ENCODE data around the gene OCA2. TPM values are rescaled to one million over a fixed set of nuclear protein-coding genes. Genes with fewer than 3 reads are reported as not detected.

Gene OCA2
- total RNA-seq, 2 experiments from 2014 or later: not detected

DNA sequence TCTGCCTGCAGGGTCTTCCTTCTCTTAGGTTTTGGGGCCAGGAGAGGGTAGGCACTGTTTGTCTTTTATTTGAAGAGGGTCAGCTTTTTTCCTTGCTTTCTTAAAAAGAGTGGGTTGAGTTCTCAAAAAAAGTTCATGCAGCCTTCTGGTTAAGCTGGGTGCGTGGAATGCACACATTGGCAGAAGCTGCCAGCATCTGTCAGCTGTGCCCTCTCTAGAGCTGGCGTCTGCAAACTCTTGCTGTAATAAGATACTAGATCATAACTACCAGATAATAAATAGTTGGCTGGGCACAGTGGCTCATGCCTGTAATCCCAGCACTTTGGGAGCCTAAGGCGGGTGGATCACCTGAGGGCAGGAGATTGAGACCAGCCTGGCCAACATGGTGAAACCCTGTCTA is 373.4 kb downstream of the OCA2 start:
- DNase-seq (ENCODE audit: low spot score): no peak
- H3K9me3 ChIP-seq (ENCODE audit: low read length): no peaks in the 10 kb centered on the region
- H3K4me3 ChIP-seq (ENCODE audit: low read depth, low read length, poor library complexity, severe bottlenecking): no peak overlapping the region
- H3K36me3 ChIP-seq (ENCODE audit: insufficient read depth, low read length): no peaks in the 10 kb centered on the region
- no peak overlapping the region for H2AFZ ChIP-seq (ENCODE audit: low read length)
- ChIA-PET CTCF (ENCODE audit: unreplicated experiment) (no interaction called here), POLR2A (no interaction called here)
- H3K4me2 ChIP-seq (ENCODE audit: low read length): no peak overlapping the region
- no peak overlapping the region for H3K27ac ChIP-seq (ENCODE audit: low read depth, low read length, poor library complexity, severe bottlenecking)
- no peaks in the 10 kb centered on the region for H3K4me1 ChIP-seq (ENCODE audit: insufficient read depth, low read length, poor library complexity, severe bottlenecking)
- intact Hi-C loops (cut with micrococcal nuclease; ENCODE audit: unreplicated experiment): no loop called here
- H3K79me2 ChIP-seq (ENCODE audit: insufficient read depth, low read depth, low read length): no peaks in the 10 kb centered on the region
- no peaks in the 10 kb centered on the region for H4K20me1 ChIP-seq (ENCODE audit: insufficient read depth, low read length)
- no peaks in the 10 kb centered on the region for H3K9me2 ChIP-seq (ENCODE audit: insufficient read depth, low read length)
- TF ChIP-seq, protein P1, sequence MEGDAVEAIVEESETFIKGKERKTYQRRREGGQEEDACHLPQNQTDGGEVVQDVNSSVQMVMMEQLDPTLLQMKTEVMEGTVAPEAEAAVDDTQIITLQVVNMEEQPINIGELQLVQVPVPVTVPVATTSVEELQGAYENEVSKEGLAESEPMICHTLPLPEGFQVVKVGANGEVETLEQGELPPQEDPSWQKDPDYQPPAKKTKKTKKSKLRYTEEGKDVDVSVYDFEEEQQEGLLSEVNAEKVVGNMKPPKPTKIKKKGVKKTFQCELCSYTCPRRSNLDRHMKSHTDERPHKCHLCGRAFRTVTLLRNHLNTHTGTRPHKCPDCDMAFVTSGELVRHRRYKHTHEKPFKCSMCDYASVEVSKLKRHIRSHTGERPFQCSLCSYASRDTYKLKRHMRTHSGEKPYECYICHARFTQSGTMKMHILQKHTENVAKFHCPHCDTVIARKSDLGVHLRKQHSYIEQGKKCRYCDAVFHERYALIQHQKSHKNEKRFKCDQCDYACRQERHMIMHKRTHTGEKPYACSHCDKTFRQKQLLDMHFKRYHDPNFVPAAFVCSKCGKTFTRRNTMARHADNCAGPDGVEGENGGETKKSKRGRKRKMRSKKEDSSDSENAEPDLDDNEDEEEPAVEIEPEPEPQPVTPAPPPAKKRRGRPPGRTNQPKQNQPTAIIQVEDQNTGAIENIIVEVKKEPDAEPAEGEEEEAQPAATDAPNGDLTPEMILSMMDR (conservative IDR thresholded peaks at IDR 0.05; ENCODE audit: low read length): no peak
- no peak for TF ChIP-seq EZH2phosphoT487 (IDR thresholded peaks at IDR 0.05; ENCODE audit: borderline replicate concordance, low read depth, low read length)
- no TSS peak for BruUV-seq (replicated peaks)

DNA sequence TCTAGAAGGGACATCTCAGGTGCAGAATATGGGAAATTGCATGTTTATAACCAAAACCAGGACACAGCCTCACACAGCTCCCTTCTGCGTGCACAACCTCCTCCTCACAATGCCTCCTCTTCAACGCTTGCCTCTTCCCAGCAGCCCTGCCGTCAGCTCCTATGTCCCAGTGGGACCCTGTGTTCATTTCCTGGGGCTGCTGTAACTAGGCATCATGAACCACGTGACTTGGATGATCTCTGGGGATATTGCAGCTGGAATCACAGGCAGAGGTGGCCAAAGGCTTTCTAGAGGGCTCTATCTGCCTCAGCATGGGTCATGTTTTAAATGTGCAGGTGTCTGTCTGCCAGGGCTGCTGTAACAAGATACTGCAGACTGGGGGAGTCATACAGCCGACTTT is 375.3 kb downstream of the OCA2 start:
- no peak overlapping the region for H3K4me2 ChIP-seq (ENCODE audit: low read length)
- intact Hi-C loops (cut with micrococcal nuclease; ENCODE audit: unreplicated experiment): no loop called here
- H3K4me3 ChIP-seq (ENCODE audit: low read depth, low read length, poor library complexity, severe bottlenecking): no peak overlapping the region
- no peaks in the 10 kb centered on the region for H3K36me3 ChIP-seq (ENCODE audit: insufficient read depth, low read length)
- DNase-seq (ENCODE audit: low spot score): no peak
- no peak overlapping the region for H3K27ac ChIP-seq (ENCODE audit: low read depth, low read length, poor library complexity, severe bottlenecking)
- H3K4me1 ChIP-seq (ENCODE audit: insufficient read depth, low read length, poor library complexity, severe bottlenecking): no peaks in the 10 kb centered on the region
- H2AFZ ChIP-seq (ENCODE audit: low read length): no peak overlapping the region
- no peaks in the 10 kb centered on the region for H3K9me2 ChIP-seq (ENCODE audit: insufficient read depth, low read length)
- no peaks in the 10 kb centered on the region for H3K79me2 ChIP-seq (ENCODE audit: insufficient read depth, low read depth, low read length)
- POLR2A ChIA-PET: interaction anchor here (1.2 kb wide), 1 partner anchor 8 kb away, joined by 3 read pairs; no protein-coding TSS in a partner anchor
- no peaks in the 10 kb centered on the region for H3K9me3 ChIP-seq (ENCODE audit: low read length)
- TF ChIP-seq, protein P1 (conservative IDR thresholded peaks at IDR 0.05; ENCODE audit: low read length): no peak
- TF ChIP-seq EZH2phosphoT487 (IDR thresholded peaks at IDR 0.05; ENCODE audit: borderline replicate concordance, low read depth, low read length): no peak
- no TSS peak for BruUV-seq (replicated peaks)
- CTCF ChIA-PET (ENCODE audit: unreplicated experiment): no interaction called here
- H4K20me1 ChIP-seq (ENCODE audit: insufficient read depth, low read length): no peaks in the 10 kb centered on the region

DNA sequence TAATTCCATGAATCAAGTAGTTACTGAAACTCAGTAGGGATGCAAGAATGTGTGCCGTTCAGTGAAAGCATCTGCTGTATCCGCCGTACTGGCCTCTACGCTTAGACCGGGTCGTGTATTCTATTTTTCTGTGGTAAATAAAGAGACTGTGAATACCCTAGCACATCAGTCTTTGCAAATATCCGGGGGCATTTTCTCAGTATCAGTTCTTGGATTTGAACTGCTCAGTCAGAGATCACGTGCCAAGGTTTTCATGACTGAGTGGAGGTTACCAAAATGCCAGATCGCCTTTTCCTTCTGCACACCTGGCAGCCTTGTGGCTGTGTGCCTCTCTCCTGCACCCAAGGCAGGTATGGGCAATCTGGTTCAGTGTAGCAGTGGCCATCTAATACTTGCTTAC is 377.0 kb downstream of the OCA2 start:
- no peak for DNase-seq (ENCODE audit: low spot score)
- CTCF ChIA-PET (ENCODE audit: unreplicated experiment): no interaction called here
- intact Hi-C loops (cut with micrococcal nuclease; ENCODE audit: unreplicated experiment): no loop called here
- H3K27ac ChIP-seq (ENCODE audit: low read depth, low read length, poor library complexity, severe bottlenecking): no peak overlapping the region
- H2AFZ ChIP-seq (ENCODE audit: low read length): no peak overlapping the region
- no peak overlapping the region for H3K4me2 ChIP-seq (ENCODE audit: low read length)
- H3K4me3 ChIP-seq (ENCODE audit: low read depth, low read length, poor library complexity, severe bottlenecking): no peak overlapping the region
- TF ChIP-seq EZH2phosphoT487 (IDR thresholded peaks at IDR 0.05; ENCODE audit: borderline replicate concordance, low read depth, low read length): no peak
- TF ChIP-seq, protein P1 (conservative IDR thresholded peaks at IDR 0.05; ENCODE audit: low read length): no peak
- POLR2A ChIA-PET: no interaction called here
- H3K4me1 ChIP-seq (ENCODE audit: insufficient read depth, low read length, poor library complexity, severe bottlenecking): no peaks in the 10 kb centered on the region
- no peaks in the 10 kb centered on the region for H3K9me3 ChIP-seq (ENCODE audit: low read length)
- H3K9me2 ChIP-seq (ENCODE audit: insufficient read depth, low read length): no peaks in the 10 kb centered on the region
- no TSS peak for BruUV-seq (replicated peaks)
- no peaks in the 10 kb centered on the region for H3K36me3 ChIP-seq (ENCODE audit: insufficient read depth, low read length)
- H4K20me1 ChIP-seq (ENCODE audit: insufficient read depth, low read length): no peaks in the 10 kb centered on the region
- H3K79me2 ChIP-seq (ENCODE audit: insufficient read depth, low read depth, low read length): no peaks in the 10 kb centered on the region
